Activated CD8-positive, alpha-beta memory T cell treated with anti-CD3 and anti-CD28 coated beads, Interleukin-2, amount 50 U/mL, for 1 hour (primary cell): Measurements from ENCODE around the gene OR1G1.
"Not testable (repeated sequence)": the region's sequence is repeated elsewhere in the genome, so short reads cannot be mapped to it uniquely, and the experiment has no call there.

Source experiments
- DNase-seq: peaks from one replicate; pipeline ENCODE4 v3.0.0-alpha.2; 2020; ENCODE audit errors: extremely low read depth

Gene OR1G1

DNA sequence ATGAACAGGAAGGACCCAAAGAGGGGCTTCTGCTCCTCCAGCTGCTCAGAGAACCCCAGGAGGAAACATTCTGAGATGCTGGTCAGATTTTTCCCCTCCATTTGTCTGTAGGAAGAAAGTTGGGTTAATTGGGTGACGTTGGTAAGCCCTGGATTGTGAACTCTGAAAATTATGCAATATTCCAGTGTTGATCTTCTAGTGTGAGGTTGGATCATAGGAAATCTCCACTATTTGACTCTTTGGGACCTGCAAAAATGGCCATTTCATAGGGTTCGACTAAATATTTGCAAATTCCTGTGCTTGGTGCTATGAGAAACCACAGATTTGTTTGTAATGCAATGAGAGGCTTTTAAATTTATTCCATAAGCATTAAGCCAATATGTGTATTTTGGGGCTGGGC is at the start of gene OR1G1:
OR1G1 (minus strand) TSS at position 101 of the 400 bp plus-strand sequence; CDS start at position 101, 0 bp downstream.
- no peak for DNase-seq

GRCh38 chr17:3167574-3167973 is 40.2 kb upstream of the OR1G1 start:
- no peak for DNase-seq

- no peak for DNase-seq
These were observed 29.9 kb upstream of the OR1G1 start for GRCh38 chr17:3157218-3157617.

DNA sequence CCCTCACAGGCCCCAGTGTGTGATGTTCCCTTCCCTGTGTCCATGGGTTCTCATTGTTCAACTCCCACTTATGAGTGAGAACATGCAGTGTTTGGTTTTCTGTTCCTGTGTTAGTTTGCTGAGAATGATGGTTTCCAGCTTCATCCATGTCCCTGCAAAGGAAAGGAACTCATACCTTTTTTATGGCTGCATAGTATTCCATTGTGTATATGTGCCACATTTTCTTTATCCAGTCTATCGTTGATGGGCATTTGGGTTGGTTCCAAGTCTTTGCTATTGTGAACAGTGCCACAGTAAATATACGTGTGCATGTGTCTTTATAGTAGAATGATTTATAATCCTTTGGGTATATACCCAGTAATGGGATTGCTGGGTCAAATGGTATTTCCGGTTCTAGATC is 10.1 kb upstream of the OR1G1 start:
- not testable (repeated sequence) for DNase-seq

GRCh38 chr17:3104322-3104721 is 23.0 kb downstream of the OR1G1 start, which contains the start of gene OR1D2:
Gene OR1D2 (minus strand): TSS chr17:3104422. CDS start chr17:3092996, 11,426 bp downstream.
- no peak for DNase-seq
